ENCODE data around the gene DPH1.

The DPH1 gene

GRCh38 chr17:2028234-2028614 is 1.7 kb upstream of the DPH1 start:
- no peak for DNase-seq

- DNase-seq = no peak
Observed at GRCh38 chr17:2028737-2029136, 1.2 kb upstream of the DPH1 start.

GRCh38 chr17:2030779-2031163 is 818 bp downstream of the DPH1 start:
- DNase-seq = no peak

- no peak for DNase-seq
Observed at GRCh38 chr17:2033153-2033552, 3.2 kb downstream of the DPH1 start.

GRCh38 chr17:2034157-2034556 is 4.2 kb downstream of the DPH1 start:
- DNase-seq = no peak

- no peak for DNase-seq
Observed at GRCh38 chr17:2034806-2035540, 5.0 kb downstream of the DPH1 start.

GRCh38 chr17:2035541-2036488 is 5.9 kb downstream of the DPH1 start:
- no peak for DNase-seq

GRCh38 chr17:2037155-2037554 is 7.2 kb downstream of the DPH1 start:
- no peak for DNase-seq

- DNase-seq = no peak
Observed at GRCh38 chr17:2040219-2040827, 10.4 kb downstream of the DPH1 start.

- no peak for DNase-seq
Observed at GRCh38 chr17:2040942-2041560, 11.1 kb downstream of the DPH1 start.

GRCh38 chr17:2041561-2042389 is 11.8 kb downstream of the DPH1 start, which contains the start of gene OVCA2:
OVCA2 (plus strand) TSS chr17:2042022; CDS start chr17:2042048, 26 bp downstream.
- peak; percentile 58 for DNase-seq

- no peak for DNase-seq
Observed at GRCh38 chr17:2042390-2042847, 12.5 kb downstream of the DPH1 start.

GRCh38 chr17:2042933-2043332 is 13.0 kb downstream of the DPH1 start:
- no peak for DNase-seq

GRCh38 chr17:2043785-2044184 is 13.8 kb downstream of the DPH1 start:
- no peak for DNase-seq

GRCh38 chr17:2044263-2044894 is 14.4 kb downstream of the DPH1 start:
- DNase-seq = no peak

- no peak for DNase-seq
Observed at GRCh38 chr17:2047590-2047989, 17.6 kb downstream of the DPH1 start.

GRCh38 chr17:2048805-2049204 is 18.9 kb downstream of the DPH1 start:
- no peak for DNase-seq

GRCh38 chr17:2049333-2050299 is 19.7 kb downstream of the DPH1 start:
- no peak for DNase-seq

GRCh38 chr17:2050300-2051060 is 20.5 kb downstream of the DPH1 start:
- no peak for DNase-seq
